HepG2 (cell line): ENCODE measurements around the gene PREX1. TPM values are rescaled to one million over a fixed set of nuclear protein-coding genes. Genes with fewer than 3 reads are reported as not detected.

ENCODE experiments used
- ETS1 ChIP-seq: sonication (generic); formaldehyde crosslinking; IDR thresholded peaks from 2 replicates; pipeline ENCODE4 v1.4.0; 2020; ENCODE audit warnings: missing genetic modification reagents
- FUBP1 ChIP-seq: sonication (generic); formaldehyde crosslinking; IDR thresholded peaks from 2 replicates; pipeline ENCODE4 v1.5.1; 2020; ENCODE audit warnings: missing genetic modification reagents, mild to moderate bottlenecking, borderline replicate concordance
- HIC2 ChIP-seq: sonication (generic); formaldehyde crosslinking; IDR thresholded peaks from 2 replicates; pipeline ENCODE4 v1.9.0; 2022; ENCODE audit warnings: low read depth, missing genetic modification reagents
- MIER2 ChIP-seq: IDR thresholded peaks from 2 replicates; pipeline ENCODE4 v1.6.1; 2016; ENCODE audit warnings: missing biosample characterization, missing genetic modification reagents
- MLX ChIP-seq: IDR thresholded peaks from 2 replicates; pipeline ENCODE4 v1.6.1; 2016
- PBX2 ChIP-seq: IDR thresholded peaks from 2 replicates; pipeline ENCODE4 v1.6.1; 2016; ENCODE audit warnings: control low read depth
- POGZ ChIP-seq: sonication (generic); formaldehyde crosslinking; IDR thresholded peaks from 2 replicates; pipeline ENCODE4 v1.4.0; 2020; ENCODE audit warnings: mild to moderate bottlenecking, missing genetic modification reagents
- ZBTB38 ChIP-seq: sonication (generic); formaldehyde crosslinking; IDR thresholded peaks from 2 replicates; pipeline ENCODE4 v1.5.1; 2020; ENCODE audit warnings: mild to moderate bottlenecking, missing genetic modification reagents
- ZNF414 ChIP-seq: sonication (generic); formaldehyde crosslinking; IDR thresholded peaks from 2 replicates; pipeline ENCODE4 v1.5.0; 2020; ENCODE audit warnings: missing genetic modification reagents
- ZNF543 ChIP-seq: sonication (generic); formaldehyde crosslinking; IDR thresholded peaks from 2 replicates; pipeline ENCODE4 v1.4.0; 2020; ENCODE audit warnings: mild to moderate bottlenecking, missing genetic modification reagents
- ZNF569 ChIP-seq: sonication (generic); formaldehyde crosslinking; IDR thresholded peaks from 2 replicates; pipeline ENCODE4 v1.5.0; 2020; ENCODE audit warnings: mild to moderate bottlenecking, missing genetic modification reagents, moderate library complexity, borderline replicate concordance
- ZNF703 ChIP-seq: sonication (generic); formaldehyde crosslinking; IDR thresholded peaks from 2 replicates; pipeline ENCODE4 v1.5.1; 2020; ENCODE audit warnings: missing genetic modification reagents, mild to moderate bottlenecking, moderate library complexity, borderline replicate concordance
- polyA plus RNA-seq, 8 experiments: library from polyadenylated mRNA; depleted of rRNA in 3 of 8; stranded (reverse) in 7 of 8; unstranded in 1 of 8; fragments of >200 nt; fragmentation: Illumina TruSeq in 4 of 8; extraction: Trizol in 4 of 8; gene quantifications; 2 replicates each; pipeline versions ENCODE4 v1.2.1 to v1.2.3, GENCODE V29; 2011 to 2016; ENCODE audit warnings: low read depth in 4 of 8, missing spikeins in 1 of 8, mixed read lengths in 1 of 8; ENCODE audit not compliant: insufficient read depth in 1 of 8
- total RNA-seq, 5 experiments: library from RNA; depleted of rRNA; stranded (reverse); fragments of >200 nt; fragmentation: Illumina TruSeq; extraction: Trizol; gene quantifications; 2 replicates each; pipeline ENCODE4 v1.2.3, GENCODE V29; 2016; ENCODE audit warnings: low read depth in 1 of 5

PREX1 gene
- total and polyA plus RNA-seq, 2 of the 13 experiments (the other 11 are each of a cell fraction or from before 2014, with no cell fraction given): 0.02 to 0.04 TPM

GRCh38 chr20:48738399-48739304, 89.1 kb downstream of the PREX1 start (continued):
- TF ChIP-seq FUBP1 (CRISPR knock-in tag) (no peak), MIER2 (CRISPR knock-in tag) (no peak), HIC2 (CRISPR knock-in tag) (peak; percentile 48; the same call in 1 of the 2 replicates), ZNF569 (no peak), PBX2 (0 out of 2 replicates have a peak, but pooled peaks have one; percentile 7), ZNF703 (0 out of 2 replicates have a peak, but pooled peaks have one; percentile 34), ZBTB38 (CRISPR knock-in tag) (no peak), POGZ (peak; percentile 69), ZNF543 (peak; percentile 71; the same call in 1 of the 2 replicates), MLX (CRISPR knock-in tag) (no peak), ZNF414 (CRISPR knock-in tag) (peak; percentile 44; the same call in 1 of the 2 replicates), ETS1 (CRISPR knock-in tag) (no peak)
